Activated CD8-positive, alpha-beta memory T cell treated with anti-CD3 and anti-CD28 coated beads for 24 hours (primary cell): ENCODE measurements around the gene COL17A1.

Source experiments
- DNase-seq: peaks from one replicate; pipeline ENCODE4 v3.0.0-alpha.2; 2020

Gene COL17A1

GRCh38 chr10:104046651-104047050 is 39.0 kb downstream of the COL17A1 start:
- DNase-seq = peak; percentile 45

GRCh38 chr10:104045151-104046089 is 40.3 kb downstream of the COL17A1 start:
- DNase-seq = peak; percentile 50

- DNase-seq = peak; percentile 51
Observed at GRCh38 chr10:104043854-104044253, 41.8 kb downstream of the COL17A1 start.

- peak; percentile 37 for DNase-seq
Observed at GRCh38 chr10:104043185-104043830, 42.4 kb downstream of the COL17A1 start.

- DNase-seq = peak; percentile 41
Observed at GRCh38 chr10:104041891-104042535, 43.7 kb downstream of the COL17A1 start.

- DNase-seq = peak; percentile 41
Observed at GRCh38 chr10:104040862-104041789, 44.6 kb downstream of the COL17A1 start.

GRCh38 chr10:104040382-104040781 is 45.3 kb downstream of the COL17A1 start:
- DNase-seq = no peak

GRCh38 chr10:104038958-104039752 is 46.5 kb downstream of the COL17A1 start:
- peak; percentile 26 for DNase-seq

GRCh38 chr10:104038537-104038936 is 47.1 kb downstream of the COL17A1 start:
- peak; percentile 30 for DNase-seq

- DNase-seq = peak; percentile 52
Observed at GRCh38 chr10:104037261-104037951, 48.3 kb downstream of the COL17A1 start.

- DNase-seq = peak; percentile 52
Observed at GRCh38 chr10:104036518-104037260, 49.0 kb downstream of the COL17A1 start.

- no peak for DNase-seq
Observed at GRCh38 chr10:104036069-104036384, 49.7 kb downstream of the COL17A1 start.

- DNase-seq = peak; percentile 53
Observed at GRCh38 chr10:104035194-104036068, 50.2 kb downstream of the COL17A1 start.

GRCh38 chr10:104034401-104035193 is 51.1 kb downstream of the COL17A1 start:
- DNase-seq = no peak

- no peak for DNase-seq
Observed at GRCh38 chr10:104033966-104034365, 51.7 kb downstream of the COL17A1 start.

GRCh38 chr10:104033401-104033930 is 52.2 kb downstream of the COL17A1 start:
- DNase-seq = no peak

- no peak for DNase-seq
Observed at GRCh38 chr10:104032144-104032775, 53.4 kb downstream of the COL17A1 start.

- DNase-seq = no peak
Observed at GRCh38 chr10:104031631-104032030, 54.0 kb downstream of the COL17A1 start.
